ENCODE results near the gene PPP6R2. TPM values are rescaled to one million over a fixed set of nuclear protein-coding genes. Genes with fewer than 3 reads are reported as not detected.

The PPP6R2 gene
- total and polyA plus RNA-seq, 2 of the 8 experiments (the other 6 are each of a cell fraction or from before 2014, with no cell fraction given): 25.0 to 32.2 TPM

DNA sequence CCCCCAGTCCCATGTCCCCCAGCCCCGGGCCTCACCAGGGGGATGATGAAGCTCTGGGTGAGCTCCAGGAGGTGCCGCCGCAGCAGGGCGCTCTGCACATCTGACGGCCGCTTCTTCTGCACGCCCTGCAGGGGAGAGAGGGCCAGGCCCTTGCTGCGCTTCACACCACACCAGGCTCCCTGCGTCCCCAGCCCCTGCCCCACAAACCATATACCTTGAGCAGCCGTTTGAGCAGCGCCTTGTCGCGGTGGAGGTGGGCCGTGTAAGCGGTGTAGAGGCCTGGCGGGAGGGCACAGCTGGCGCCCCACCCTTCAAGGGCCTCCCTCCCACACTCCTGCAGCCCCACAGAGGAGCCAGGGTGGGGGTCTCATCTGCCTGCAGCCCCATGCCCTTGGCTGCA, 29.5 kb upstream of the PPP6R2 start:
- Histone ChIP-seq H3K18ac (ENCODE audit: extremely low read depth, low read length) (no peak overlapping the region), H2AK5ac (ENCODE audit: low read depth, low read length) (no peak overlapping the region), H3K56ac (replicated peaks; ENCODE audit: insufficient read length, low read depth, low read length) (no peak overlapping the region), H3K79me1 (ENCODE audit: low read depth, low read length) (no peaks in the 10 kb centered on the region), H3K23ac (ENCODE audit: insufficient read length) (no peak overlapping the region), H4K5ac (ENCODE audit: insufficient read length, low read depth, low read length) (no peak overlapping the region), H2BK12ac (ENCODE audit: low read depth, low read length) (no peak overlapping the region; the same call in 1 of the 2 replicates), H4K91ac (replicated peaks; ENCODE audit: insufficient read length, low read length) (no peak overlapping the region), H3K79me2 (ENCODE audit: control insufficient read depth in 1 of 2, insufficient read depth in 2 of 2, low read length in 2 of 2) (no peaks in the 10 kb centered on the region), H3K4me3 (ENCODE audit: extremely low read depth in 1 of 4, insufficient read depth in 2 of 4, low read depth in 3 of 4, low read length in 4 of 4) (no peak overlapping the region), H3K4me2 (ENCODE audit: insufficient read depth in 1 of 2, low read depth in 2 of 2, low read length in 2 of 2) (no peak overlapping the region), H2BK15ac (ENCODE audit: low read length) (no peak overlapping the region), H3K9me3 (ENCODE audit: insufficient read depth in 2 of 2, low read depth in 1 of 2, low read length in 1 of 2) (no peaks in the 10 kb centered on the region), H2BK20ac (ENCODE audit: low read length) (no peak overlapping the region), H3K9ac (replicated peaks in 1 of 4; ENCODE audit: extremely low read depth in 1 of 4, low read depth in 3 of 4, low read length in 3 of 4) (no peak overlapping the region), H4K20me1 (replicated peaks in 1 of 2; ENCODE audit: control insufficient read depth in 1 of 2, insufficient read depth in 2 of 2, low read length in 2 of 2) (no peaks in the 10 kb centered on the region), H2BK5ac (ENCODE audit: low read depth, low read length) (no peak overlapping the region), H3K14ac (ENCODE audit: insufficient read length) (no peak overlapping the region), H3K36me3 (ENCODE audit: control insufficient read depth in 2 of 4, insufficient read depth in 4 of 4, low read length in 3 of 4) (no peaks in the 10 kb centered on the region), H3K23me2 (ENCODE audit: low read depth, low read length) (no peaks in the 10 kb centered on the region; the same call in 1 of the 2 replicates), H3K4ac (replicated peaks; ENCODE audit: insufficient read length, low read depth, low read length) (no peak overlapping the region), H3K4me1 (replicated peaks in 1 of 4; ENCODE audit: control insufficient read depth in 3 of 4, insufficient read depth in 4 of 4, low read length in 3 of 4) (peaks cover 0 to 10% (median 6%) of the 10 kb centered on the region in 4 experiments; a peak in 3 of 7 replicates), H4K8ac (ENCODE audit: extremely low read depth, insufficient read depth, low read length) (no peak overlapping the region), H2AFZ (ENCODE audit: low read length) (no peak overlapping the region), H3K27me3 (replicated peaks in 1 of 4; ENCODE audit: control insufficient read depth in 3 of 4, extremely low read depth in 1 of 4, insufficient read depth in 3 of 4, low read length in 3 of 4) (no peaks in the 10 kb centered on the region; a peak in 1 of 7 replicates), H3K27ac (ENCODE audit: low read depth, low read length) (no peak overlapping the region), H2BK120ac (replicated peaks; ENCODE audit: low read depth, low read length) (no peak overlapping the region)
- ChIA-PET CTCF (ENCODE audit: partially characterized antibody) (interaction anchor here (0.6 to 1.7 kb wide), 4 partner anchors 9 to 306 kb away, joined by 3 to 5 read pairs (median 4); no protein-coding TSS in a partner anchor), POLR2A (ENCODE audit: partially characterized antibody) (interaction anchor here (1.3 kb wide), 1 partner anchor 20 kb away, joined by 3 read pairs; no protein-coding TSS in a partner anchor)
- no peak for DNase-seq (ENCODE audit: low read depth in 1 of 2, low spot score in 2 of 2)
- 94% methylated on average over 9 of the region's 17 CpGs; no CpG with 5 or more reads in 1 of the 2 experiments for WGBS, 2 experiments (ENCODE audit: extremely low coverage in 1 of 2, insufficient coverage in 1 of 2, insufficient read length in 1 of 2, insufficient replicate concordance in 2 of 2, low coverage in 1 of 2, low lambda C conversion rate in 2 of 2, missing lambda C conversion rate in 1 of 2)
- FAIRE-seq: no peak
- no peak for TF ChIP-seq CTCF (IDR thresholded peaks at IDR 0.05; ENCODE audit: control extremely low read depth in 1 of 3, insufficient read depth in 1 of 3, low read depth in 1 of 3, low read length in 3 of 3)
- no peak for TF ChIP-seq BACH1 (IDR thresholded peaks at IDR 0.05; ENCODE audit: low read length)
- no peak for TF ChIP-seq BCL11A (IDR thresholded peaks at IDR 0.05; ENCODE audit: low read depth in 2 of 2, low read length in 2 of 2)
- no peak for TF ChIP-seq EGR1 (IDR thresholded peaks at IDR 0.05; ENCODE audit: borderline replicate concordance, low read depth, low read length)
- TF ChIP-seq, protein P1, sequence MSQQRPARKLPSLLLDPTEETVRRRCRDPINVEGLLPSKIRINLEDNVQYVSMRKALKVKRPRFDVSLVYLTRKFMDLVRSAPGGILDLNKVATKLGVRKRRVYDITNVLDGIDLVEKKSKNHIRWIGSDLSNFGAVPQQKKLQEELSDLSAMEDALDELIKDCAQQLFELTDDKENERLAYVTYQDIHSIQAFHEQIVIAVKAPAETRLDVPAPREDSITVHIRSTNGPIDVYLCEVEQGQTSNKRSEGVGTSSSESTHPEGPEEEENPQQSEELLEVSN (IDR thresholded peaks at IDR 0.05): no peak
- no peak for TF ChIP-seq SAP30 (IDR thresholded peaks at IDR 0.05; ENCODE audit: insufficient read depth, insufficient replicate concordance, low read length)
